H1 (cell line): Measurements from ENCODE around the gene DYNLT2. TPM values are rescaled to one million over a fixed set of nuclear protein-coding genes. Genes with fewer than 3 reads are reported as not detected.

ENCODE experiments used
- CTCF ChIA-PET: fragments of 300-600 bp; sonication (Branson Sonifier 250); formaldehyde crosslinking; loops from one replicate; lab custom pipeline; 2021; ENCODE audit not compliant: partially characterized antibody; lab: Charles Lee
- POLR2A ChIA-PET: fragments of 300-600 bp; sonication (Branson Sonifier 250); formaldehyde crosslinking; loops from one replicate; lab custom pipeline; 2021; ENCODE audit warnings: inconsistent platforms; ENCODE audit not compliant: partially characterized antibody; lab: Charles Lee
- DNase-seq, 2 experiments: peaks; one replicate each; pipeline versions ENCODE4 v3.0.0 to v3.0.0-alpha.2; 2010 to 2022; ENCODE audit warnings: low spot score in 2 of 2, low read depth in 1 of 2, mixed read lengths in 1 of 2
- FAIRE-seq: peaks from 2 replicates; lab custom pipeline; 2011; peaks lifted over from hg19 to GRCh38; lab: Jason Lieb, UNC
- H2AFZ ChIP-seq: 2 replicates; pipeline ENCODE4 v1.8.1; 2012; ENCODE audit warnings: low read length, inconsistent platforms
- H2AK5ac ChIP-seq: 2 replicates; pipeline ENCODE4 v1.6.1; 2013; ENCODE audit warnings: low read depth, low read length
- H2BK120ac ChIP-seq: replicated peaks from 2 replicates; pipeline ENCODE3; 2013; ENCODE audit warnings: low read depth, low read length, inconsistent platforms
- H2BK12ac ChIP-seq: 2 replicates; pipeline ENCODE4 v1.6.1; 2013; ENCODE audit warnings: low read depth, low read length
- H2BK15ac ChIP-seq: 2 replicates; pipeline ENCODE4 v1.6.1; 2013; ENCODE audit warnings: low read length
- H2BK20ac ChIP-seq: 2 replicates; pipeline ENCODE4 v1.6.1; 2013; ENCODE audit warnings: low read length
- H2BK5ac ChIP-seq: 2 replicates; pipeline ENCODE4 v1.6.1; 2013; ENCODE audit warnings: low read depth, low read length
- H3K14ac ChIP-seq: 2 replicates; pipeline ENCODE4 v1.6.1; 2013; ENCODE audit warnings: inconsistent platforms; ENCODE audit not compliant: insufficient read length
- H3K18ac ChIP-seq: 2 replicates; pipeline ENCODE4 v1.6.1; 2013; ENCODE audit warnings: low read length; ENCODE audit errors: extremely low read depth
- H3K23ac ChIP-seq: 2 replicates; pipeline ENCODE4 v1.6.1; 2013; ENCODE audit warnings: inconsistent platforms; ENCODE audit not compliant: insufficient read length
- H3K23me2 ChIP-seq: 2 replicates; pipeline ENCODE4 v1.6.1; 2013; ENCODE audit warnings: low read depth, low read length
- H3K27ac ChIP-seq: 2 replicates; pipeline ENCODE4 v1.6.1; 2011; ENCODE audit warnings: low read depth, low read length, inconsistent platforms
- H3K27me3 ChIP-seq, 4 experiments: replicated peaks in 1 of 4; 1 replicate in 1 of 4; 2 replicates in 3 of 4; pipeline versions ENCODE4 v1.6.1 to v1.8.1; 2011 to 2013; ENCODE audit warnings: low read length in 3 of 4, mild to moderate bottlenecking in 3 of 4, inconsistent platforms in 2 of 4, mixed read lengths in 2 of 4, moderate library complexity in 1 of 4; ENCODE audit not compliant: control insufficient read depth in 3 of 4, insufficient read depth in 3 of 4; ENCODE audit errors: extremely low read depth in 1 of 4
- H3K36me3 ChIP-seq, 4 experiments: 2 replicates each; pipeline versions ENCODE4 v1.6.1 to v1.8.1; 2011 to 2013; ENCODE audit warnings: mild to moderate bottlenecking in 4 of 4, low read length in 3 of 4, moderate library complexity in 2 of 4, control low read depth in 1 of 4, inconsistent platforms in 1 of 4; ENCODE audit not compliant: insufficient read depth in 4 of 4, control insufficient read depth in 2 of 4
- H3K4ac ChIP-seq: replicated peaks from 2 replicates; pipeline ENCODE3; 2013; ENCODE audit warnings: low read length, low read depth, mixed read lengths, inconsistent platforms; ENCODE audit not compliant: insufficient read length
- H3K4me1 ChIP-seq, 4 experiments: replicated peaks in 1 of 4; 1 replicate in 1 of 4; 2 replicates in 3 of 4; pipeline versions ENCODE4 v1.6.1 to v1.8.1; 2011 to 2013; ENCODE audit warnings: low read length in 3 of 4, inconsistent platforms in 2 of 4, mixed read lengths in 1 of 4; ENCODE audit not compliant: insufficient read depth in 4 of 4, control insufficient read depth in 3 of 4
- H3K4me2 ChIP-seq, 2 experiments: 2 replicates each; pipeline versions ENCODE4 v1.6.1 to v1.8.1; 2011 to 2013; ENCODE audit warnings: low read depth in 2 of 2, low read length in 2 of 2, control low read depth in 1 of 2, inconsistent platforms in 1 of 2, mild to moderate bottlenecking in 1 of 2; ENCODE audit not compliant: insufficient read depth in 1 of 2
- H3K4me3 ChIP-seq, 4 experiments: fragments of 200-600, 300-600 bp in 1 of 4; sonication (generic), shearing (Covaris generic), sonication (Bioruptor Twin) in 1 of 4; 2 replicates each; pipeline versions ENCODE4 v1.5.1 to v1.8.1; 2011 to 2016; ENCODE audit warnings: low read length in 4 of 4, low read depth in 3 of 4, control low read depth in 2 of 4, inconsistent platforms in 2 of 4, mild to moderate bottlenecking in 2 of 4, mixed read lengths in 1 of 4, moderate library complexity in 1 of 4; ENCODE audit not compliant: insufficient read depth in 2 of 4; ENCODE audit errors: extremely low read depth in 1 of 4
- H3K56ac ChIP-seq: replicated peaks from 2 replicates; pipeline ENCODE3; 2013; ENCODE audit warnings: low read depth, mild to moderate bottlenecking, mixed read lengths, low read length, inconsistent platforms; ENCODE audit not compliant: insufficient read length
- H3K79me1 ChIP-seq: 2 replicates; pipeline ENCODE4 v1.6.1; 2013; ENCODE audit warnings: low read depth, low read length, control low read depth
- H3K79me2 ChIP-seq, 2 experiments: 2 replicates each; pipeline versions ENCODE4 v1.6.1 to v1.8.1; 2012 to 2013; ENCODE audit warnings: low read length in 2 of 2, mild to moderate bottlenecking in 2 of 2, inconsistent platforms in 1 of 2; ENCODE audit not compliant: insufficient read depth in 2 of 2, control insufficient read depth in 1 of 2
- H3K9ac ChIP-seq, 4 experiments: replicated peaks in 1 of 4; 1 replicate in 1 of 4; 2 replicates in 3 of 4; pipeline versions ENCODE4 v1.6.1 to v1.8.1; 2011 to 2013; ENCODE audit warnings: low read depth in 3 of 4, low read length in 3 of 4, control low read depth in 2 of 4, mild to moderate bottlenecking in 2 of 4, moderate library complexity in 2 of 4, inconsistent platforms in 1 of 4; ENCODE audit errors: extremely low read depth in 1 of 4
- H3K9me3 ChIP-seq, 2 experiments: 2 replicates each; pipeline versions ENCODE4 v1.6.1 to v1.8.1; 2012 to 2013; ENCODE audit warnings: mild to moderate bottlenecking in 2 of 2, moderate library complexity in 2 of 2, control low read depth in 1 of 2, inconsistent platforms in 1 of 2, low read depth in 1 of 2, low read length in 1 of 2, mixed read lengths in 1 of 2; ENCODE audit not compliant: insufficient read depth in 2 of 2
- H4K20me1 ChIP-seq, 2 experiments: replicated peaks in 1 of 2; 2 replicates each; pipeline versions ENCODE3 to v1.8.1; 2011 to 2013; ENCODE audit warnings: inconsistent platforms in 2 of 2, low read length in 2 of 2, mild to moderate bottlenecking in 1 of 2; ENCODE audit not compliant: insufficient read depth in 2 of 2, control insufficient read depth in 1 of 2
- H4K5ac ChIP-seq: 2 replicates; pipeline ENCODE4 v1.6.1; 2013; ENCODE audit warnings: low read length, low read depth, mixed read lengths, inconsistent platforms; ENCODE audit not compliant: insufficient read length
- H4K8ac ChIP-seq: 2 replicates; pipeline ENCODE4 v1.8.0; 2013; ENCODE audit warnings: mild to moderate bottlenecking, moderate library complexity, low read length, inconsistent platforms; ENCODE audit not compliant: insufficient read depth; ENCODE audit errors: extremely low read depth
- H4K91ac ChIP-seq: replicated peaks from 2 replicates; pipeline ENCODE3; 2013; ENCODE audit warnings: low read length, mixed read lengths, inconsistent platforms; ENCODE audit not compliant: insufficient read length
- ASH2L ChIP-seq: fragments of 200-600, 300-600 bp; sonication (generic); IDR thresholded peaks from one replicate; pipeline ENCODE4 v1.7.1; 2017; ENCODE audit warnings: low read length
- ATF2 ChIP-seq: IDR thresholded peaks from 2 replicates; pipeline ENCODE4 v1.6.1; 2012; ENCODE audit warnings: low read length, inconsistent platforms
- CREB1 ChIP-seq: IDR thresholded peaks from 2 replicates; pipeline ENCODE4 v1.6.1; 2012; ENCODE audit warnings: inconsistent platforms
- EP300 ChIP-seq, 2 experiments: IDR thresholded peaks; 1 replicate in 1 of 2; 2 replicates in 1 of 2; pipeline ENCODE4 v1.6.1; 2011 to 2012; ENCODE audit warnings: low read depth in 2 of 2, low read length in 2 of 2, mild to moderate bottlenecking in 2 of 2, borderline replicate concordance in 1 of 2, inconsistent platforms in 1 of 2, moderate library complexity in 1 of 2
- HDAC2 ChIP-seq, 2 experiments: fragments of 300-600 bp in 1 of 2; sonication (generic) in 1 of 2; IDR thresholded peaks; 2 replicates each; pipeline ENCODE4 v1.6.1; 2011 to 2012; ENCODE audit warnings: low read depth in 2 of 2, low read length in 2 of 2, mild to moderate bottlenecking in 2 of 2, moderate library complexity in 2 of 2, borderline replicate concordance in 1 of 2, inconsistent platforms in 1 of 2
- HDAC6 ChIP-seq: IDR thresholded peaks from one replicate; pipeline ENCODE4 v1.7.1; 2012; ENCODE audit warnings: low read depth, mild to moderate bottlenecking, inconsistent platforms, low read length, moderate library complexity
- JUND ChIP-seq: IDR thresholded peaks from 2 replicates; pipeline ENCODE4 v1.6.1; 2011; ENCODE audit warnings: mild to moderate bottlenecking, improper control_type of control experiment, low read length
- MAX ChIP-seq: IDR thresholded peaks from 2 replicates; pipeline ENCODE4 v1.6.1; 2012; ENCODE audit warnings: inconsistent platforms
- RXRA ChIP-seq: IDR thresholded peaks from 2 replicates; pipeline ENCODE4 v1.6.1; 2011; ENCODE audit warnings: low read depth, mild to moderate bottlenecking, low read length, moderate library complexity; ENCODE audit not compliant: insufficient read depth
- SAP30 ChIP-seq: fragments of 300-600 bp; sonication (generic); IDR thresholded peaks from 2 replicates; pipeline ENCODE4 v1.7.1; 2012; ENCODE audit warnings: low read length, moderate library complexity, mild to moderate bottlenecking, inconsistent platforms; ENCODE audit not compliant: insufficient read depth, insufficient replicate concordance
- SRF ChIP-seq: IDR thresholded peaks from 2 replicates; pipeline ENCODE4 v1.6.1; 2011; ENCODE audit warnings: mild to moderate bottlenecking, low read depth, low read length, moderate library complexity
- TEAD4 ChIP-seq: IDR thresholded peaks from 2 replicates; pipeline ENCODE4 v1.6.1; 2012; ENCODE audit warnings: low read depth, low read length, inconsistent platforms, mixed read lengths
- WGBS, 2 experiments: shearing (Covaris generic) in 1 of 2; methylation state at CpG; one replicate each; pipeline versions ENCODE4 v1.1.6 to v1.1.7; 2013 to 2015; ENCODE audit warnings: low lambda C conversion rate in 2 of 2, mixed read lengths in 2 of 2, inconsistent platforms in 1 of 2, low coverage in 1 of 2, missing lambda C conversion rate in 1 of 2; ENCODE audit not compliant: insufficient replicate concordance in 2 of 2, insufficient coverage in 1 of 2, insufficient read length in 1 of 2; ENCODE audit errors: extremely low coverage in 1 of 2, missing lambda C conversion rate in 1 of 2; 5-methylcytosine and 5-hydroxymethylcytosine counted together
- polyA plus RNA-seq, 7 experiments: library from polyadenylated mRNA; depleted of rRNA in 3 of 7; stranded (reverse) in 5 of 7; unstranded in 2 of 7; fragments of >200 nt in 5 of 7; fragments of 200-250 nt in 2 of 7; gene quantifications; 1 replicate in 5 of 7; 2 replicates in 1 of 7; 4 replicates in 1 of 7; pipeline versions ENCODE4 v1.2.1 to v1.2.3, GENCODE V29; 2011 to 2013; ENCODE audit warnings: missing spikeins in 2 of 7, mixed read lengths in 2 of 7
- total RNA-seq: library from RNA; stranded (reverse); fragmentation: NEBNext Ultra II Directional; extraction: Animal tissue kit (Norgen Biotek cat#: 25700); gene quantifications from 2 replicates; pipeline ENCODE4 v1.2.1, GENCODE V29; 2021

The DYNLT2 gene
- total and polyA plus RNA-seq, 2 of the 8 experiments (the other 6 are each of a cell fraction or from before 2014, with no cell fraction given) = 0.48 to 1.8 TPM

GRCh38 chr6:169785566-169785965 is 34.2 kb upstream of the DYNLT2 start:
- POLR2A ChIA-PET = interaction anchor here (1.1 kb wide), 1 partner anchor 14 kb away, joined by 4 read pairs; no protein-coding TSS in a partner anchor
- WGBS, 2 experiments = 95% methylated on average over 9 of the region's 9 CpGs; no CpG with 5 or more reads in 1 of the 2 experiments
- TF ChIP-seq CREB1 = no peak
- no peak for TF ChIP-seq SAP30
- TF ChIP-seq ATF2 = no peak
- TF ChIP-seq RXRA = no peak
- no peak for TF ChIP-seq HDAC2 (IDR thresholded peaks at IDR 0.05; ENCODE audit: borderline replicate concordance in 1 of 2, low read depth in 2 of 2, low read length in 2 of 2)
- TF ChIP-seq ASH2L = no peak
- no peak for TF ChIP-seq EP300 (IDR thresholded peaks at IDR 0.05; ENCODE audit: borderline replicate concordance in 1 of 2, low read depth in 2 of 2, low read length in 2 of 2)
- no peak for TF ChIP-seq SRF
- no peak for TF ChIP-seq JUND
- TF ChIP-seq HDAC6 = no peak
- no peak for TF ChIP-seq TEAD4
- TF ChIP-seq MAX = no peak

More at GRCh38 chr6:169785566-169785965, 34.2 kb upstream of the DYNLT2 start:
- H3K79me1 ChIP-seq = no peaks in the 10 kb centered on the region
- no peaks in the 10 kb centered on the region for H3K36me3 ChIP-seq
- CTCF ChIA-PET = interaction anchor here (1.0 to 1.5 kb wide), 3 partner anchors 9 to 46 kb away, joined by 3 to 4 read pairs (median 4); no protein-coding TSS in a partner anchor
- H3K4ac ChIP-seq = no peak overlapping the region
- DNase-seq (no peak), FAIRE-seq (no peak)
- H3K9me3 ChIP-seq = no peaks in the 10 kb centered on the region
- no peak overlapping the region for H2BK15ac ChIP-seq
- no peak overlapping the region for H2AK5ac ChIP-seq
- H4K20me1 ChIP-seq = peaks cover 0 to 2% of the 10 kb centered on the region in 2 experiments
- H3K4me2 ChIP-seq = no peak overlapping the region
- H3K23me2 ChIP-seq = no peaks in the 10 kb centered on the region; the same call in 1 of the 2 replicates
- no peaks in the 10 kb centered on the region for H3K79me2 ChIP-seq
- H3K27ac ChIP-seq = no peak overlapping the region
- H3K27me3 ChIP-seq = peaks cover 0 to 7% (median 3%) of the 10 kb centered on the region in 4 experiments; a peak in 4 of 7 replicates
- H3K14ac ChIP-seq = no peak overlapping the region
- H3K9ac ChIP-seq = no peak overlapping the region
- H2AFZ ChIP-seq = no peak overlapping the region
- no peak overlapping the region for H2BK120ac ChIP-seq
- H3K18ac ChIP-seq = no peak overlapping the region
- no peak overlapping the region for H2BK5ac ChIP-seq
- H4K8ac ChIP-seq = no peak overlapping the region
- H3K23ac ChIP-seq = no peak overlapping the region
- H4K5ac ChIP-seq = no peak overlapping the region
- H2BK12ac ChIP-seq = no peak overlapping the region
- H2BK20ac ChIP-seq = no peak overlapping the region
- peaks cover 0 to 8% (median 4%) of the 10 kb centered on the region in 4 experiments; a peak in 5 of 7 replicates for H3K4me1 ChIP-seq
- no peak overlapping the region for H3K56ac ChIP-seq
- no peak overlapping the region for H4K91ac ChIP-seq
- H3K4me3 ChIP-seq = no peak overlapping the region
